ENCODE data around the gene TTC39A. TPM values are rescaled to one million over a fixed set of nuclear protein-coding genes. Genes with fewer than 3 reads are reported as not detected.

The TTC39A gene
- total RNA-seq, 1 donor from 2014 or later = 0.45 TPM

GRCh38 chr1:51298322-51298705 lies 32.0 kb downstream of the TTC39A start:
- peak; percentile 65 for DNase-seq (ENCODE audit: low spot score)

DNA sequence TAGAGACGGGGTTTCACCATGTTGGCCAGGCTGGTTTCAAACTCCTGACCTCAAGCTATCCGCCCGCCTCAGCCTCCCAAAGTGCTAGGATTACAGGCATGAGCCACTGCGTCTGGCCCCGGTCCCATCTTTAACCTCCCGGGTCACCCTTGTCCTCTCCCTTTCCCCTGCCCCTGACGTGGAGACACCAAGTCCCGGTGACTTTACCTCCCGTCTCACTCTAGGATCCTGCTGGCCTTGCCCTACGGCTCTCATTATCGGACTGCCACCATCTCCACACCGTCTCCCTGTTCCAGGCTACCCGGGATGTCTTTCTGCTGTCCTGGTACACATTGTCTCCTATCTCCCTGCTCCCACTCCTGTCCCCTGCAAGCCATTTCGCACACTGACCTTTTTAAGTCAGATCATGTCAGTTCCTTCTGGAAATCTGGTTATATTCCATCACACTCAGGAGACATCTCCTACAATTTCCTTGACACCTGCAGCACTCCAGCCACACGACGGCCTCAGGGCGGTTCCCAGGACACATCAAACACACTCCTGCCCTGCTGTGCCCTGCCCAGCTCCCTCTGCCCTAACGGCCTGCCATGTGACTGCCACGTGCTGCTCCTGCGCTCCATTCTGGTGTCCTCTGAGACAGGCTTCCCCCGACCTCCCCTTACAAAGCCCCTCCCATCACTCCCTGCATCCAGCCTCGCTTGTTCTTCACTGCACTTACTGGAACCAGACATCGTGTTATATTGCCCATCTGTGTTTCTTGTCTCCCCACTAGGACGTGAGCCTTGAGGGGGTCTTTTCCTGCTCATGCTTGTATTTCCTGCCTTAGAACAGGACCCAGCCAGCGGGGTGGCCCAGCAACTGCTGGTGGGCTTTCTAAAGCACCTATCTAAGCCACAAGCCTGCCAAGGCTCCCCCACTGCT lies 32.7 kb downstream of the TTC39A start:
- peak; percentile 77 for DNase-seq (ENCODE audit: low spot score)

DNA sequence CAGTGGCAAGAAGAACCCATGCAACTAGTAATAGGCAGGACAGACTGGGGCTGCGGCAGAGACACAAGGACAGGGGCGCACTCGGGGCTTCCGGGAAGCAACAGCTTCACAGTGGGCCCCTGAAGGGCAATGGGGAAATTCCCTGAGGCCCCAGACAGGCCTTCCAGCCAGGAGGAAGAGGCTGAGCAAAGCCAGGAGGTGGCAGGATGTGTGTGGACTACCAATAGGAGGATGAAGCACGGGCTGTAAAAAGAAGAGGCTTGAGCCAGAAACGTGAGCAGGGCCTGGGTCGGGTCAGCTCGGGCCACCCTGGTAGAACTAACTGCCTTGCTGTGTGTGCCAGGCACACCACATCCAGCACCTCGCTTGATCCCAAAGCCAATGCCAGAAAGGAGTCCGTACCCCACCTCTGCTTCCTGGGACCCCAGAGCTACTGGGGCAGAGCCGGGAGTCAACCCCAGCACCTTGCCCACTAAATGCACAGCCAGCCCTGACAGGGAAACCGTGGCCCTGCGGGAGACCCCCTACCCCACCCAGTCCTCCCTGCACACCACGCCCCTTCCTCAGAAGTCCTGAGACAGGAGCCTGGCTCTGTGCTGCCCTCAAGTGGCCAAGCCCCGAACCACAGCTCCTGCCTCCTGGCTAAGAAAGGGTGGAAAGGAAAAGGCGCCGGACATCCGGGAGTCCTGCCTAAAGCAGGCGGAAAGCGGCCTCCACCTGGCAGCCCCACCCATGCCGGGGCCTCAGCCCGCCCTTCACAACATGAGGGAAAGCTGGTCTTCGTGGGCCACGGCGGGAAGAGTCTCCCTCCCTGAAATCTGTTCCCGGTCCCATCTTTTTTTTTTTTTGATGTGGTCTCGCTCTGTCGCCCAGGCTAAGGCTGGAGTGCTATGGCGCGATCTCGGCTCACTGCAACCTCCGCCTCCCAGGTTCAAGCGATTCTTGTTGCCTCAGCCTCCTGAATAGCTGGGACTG lies 33.7 kb downstream of the TTC39A start:
- DNase-seq (ENCODE audit: low spot score) = peak; percentile 93

GRCh38 chr1:51295926-51296325 lies 34.4 kb downstream of the TTC39A start:
- DNase-seq (ENCODE audit: low spot score) = peak; percentile 65

GRCh38 chr1:51294566-51295184 lies 35.7 kb downstream of the TTC39A start:
- peak; percentile 45 for DNase-seq (ENCODE audit: low spot score)

DNA sequence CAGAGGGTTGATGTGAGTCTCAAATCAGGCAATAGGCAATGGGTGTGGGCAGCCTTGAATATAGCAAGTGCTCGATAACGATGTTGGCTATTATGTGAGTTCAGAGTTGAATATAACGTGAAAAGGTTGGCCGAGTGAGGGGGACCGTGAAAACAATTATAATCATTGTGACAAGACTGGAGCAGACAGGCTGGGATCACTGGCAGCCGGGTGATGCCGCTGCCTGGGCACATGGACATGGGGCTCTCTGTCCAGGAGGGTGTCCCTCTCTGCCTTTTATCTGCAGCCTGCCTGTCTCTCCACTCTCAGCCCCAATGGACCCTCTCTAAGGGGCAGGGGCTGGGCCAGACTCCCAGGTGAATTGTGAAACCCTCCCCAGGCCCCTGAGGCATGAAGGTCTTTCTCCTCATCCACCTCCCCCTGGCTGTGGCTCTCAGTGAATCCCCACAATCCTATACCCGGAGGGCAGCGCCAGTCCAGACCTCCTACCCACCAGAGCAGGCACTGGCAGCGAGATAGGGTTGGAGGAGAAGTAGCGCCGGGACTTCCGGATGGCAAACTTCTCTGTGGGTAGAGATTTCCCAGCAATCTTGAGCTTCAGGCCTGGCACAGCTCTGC lies 36.4 kb downstream of the TTC39A start:
- DNase-seq (ENCODE audit: low spot score) = peak; percentile 76

DNA sequence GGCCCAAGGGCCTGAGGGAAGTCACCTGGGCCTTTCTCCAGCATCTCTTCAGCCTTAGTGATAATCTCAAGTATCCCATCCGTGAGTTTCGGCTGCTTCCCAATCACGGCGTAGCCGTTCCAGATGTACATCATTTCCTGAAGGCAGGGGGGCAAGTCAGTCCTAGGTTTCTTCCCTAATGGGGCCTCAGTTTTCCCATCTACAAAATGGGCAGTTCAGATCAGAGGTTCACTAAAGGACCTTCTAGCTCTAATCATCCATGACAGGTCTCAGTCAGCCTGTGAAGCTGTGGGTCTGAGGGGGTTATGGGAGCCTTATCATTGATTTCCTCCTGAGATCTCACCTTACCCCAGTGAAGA lies 39.9 kb downstream of the TTC39A start:
- DNase-seq (ENCODE audit: low spot score) = no peak

GRCh38 chr1:51289676-51290488 lies 40.5 kb downstream of the TTC39A start:
- DNase-seq (ENCODE audit: low spot score) = peak; percentile 69

DNA sequence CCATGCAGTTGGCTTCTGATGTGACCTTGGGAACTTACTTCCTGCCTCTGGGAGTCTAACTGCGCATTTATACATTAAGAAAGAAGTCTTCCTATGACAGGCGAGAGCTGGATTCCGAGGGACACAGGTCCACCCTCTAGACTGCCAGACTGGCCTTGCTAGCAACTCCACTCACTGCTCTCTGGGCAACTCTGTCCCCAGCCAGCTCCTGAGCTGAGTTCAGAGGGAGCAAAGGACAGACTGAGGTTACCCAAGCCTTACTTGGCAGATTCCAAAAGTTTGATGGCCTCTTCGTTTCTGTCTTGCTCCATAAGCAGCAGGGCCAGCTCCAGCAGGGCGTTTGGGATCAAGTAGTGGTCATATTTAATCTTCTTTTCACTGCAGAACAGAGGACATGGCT lies 41.8 kb downstream of the TTC39A start:
- peak; percentile 55 for DNase-seq (ENCODE audit: low spot score)

- DNase-seq (ENCODE audit: low spot score) = peak; percentile 60
Observed at GRCh38 chr1:51287966-51288365, 42.4 kb downstream of the TTC39A start.

DNA sequence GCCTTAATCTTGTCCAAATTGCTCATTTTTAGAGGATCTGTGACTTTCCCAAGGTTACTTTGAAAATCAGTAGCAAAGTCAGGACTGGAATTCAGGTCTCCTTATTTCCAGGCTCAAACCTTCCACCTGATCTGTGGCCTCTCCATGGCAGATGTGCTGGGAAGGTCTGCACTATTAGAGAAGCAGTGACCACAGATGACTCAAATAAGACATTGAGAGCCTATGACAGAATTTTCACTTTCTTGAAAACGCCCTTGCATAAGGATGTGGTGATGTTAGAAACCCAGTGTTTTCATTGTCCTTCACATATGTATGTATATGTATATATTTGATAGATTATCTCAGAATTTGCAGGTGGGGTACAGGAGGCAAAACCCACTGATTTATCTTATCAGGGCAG lies 45.3 kb downstream of the TTC39A start:
- no peak for DNase-seq (ENCODE audit: low spot score)

DNA sequence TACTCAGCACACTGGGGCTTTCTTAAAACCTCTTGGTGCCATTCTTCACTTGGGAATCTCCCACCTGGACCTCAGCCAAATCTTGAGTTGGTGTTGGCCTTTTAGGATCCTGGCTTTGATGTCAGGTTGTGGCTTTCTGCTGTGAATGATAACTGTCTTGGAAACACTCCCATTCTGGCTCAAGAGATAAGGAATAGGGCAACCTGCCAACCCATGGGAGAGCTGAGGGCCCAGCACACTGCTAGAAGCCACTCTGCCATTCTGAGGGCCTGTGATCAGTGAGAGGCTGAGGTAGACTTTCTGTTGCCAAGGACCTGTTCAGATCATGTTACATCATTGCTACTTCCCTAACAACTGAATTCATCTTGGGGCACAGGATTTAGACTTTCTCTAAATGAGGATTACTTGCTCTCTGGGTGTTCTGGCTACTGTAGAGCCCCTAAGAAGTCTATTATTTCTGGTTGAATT lies 45.8 kb downstream of the TTC39A start:
- DNase-seq (ENCODE audit: low spot score) = peak; percentile 47

DNA sequence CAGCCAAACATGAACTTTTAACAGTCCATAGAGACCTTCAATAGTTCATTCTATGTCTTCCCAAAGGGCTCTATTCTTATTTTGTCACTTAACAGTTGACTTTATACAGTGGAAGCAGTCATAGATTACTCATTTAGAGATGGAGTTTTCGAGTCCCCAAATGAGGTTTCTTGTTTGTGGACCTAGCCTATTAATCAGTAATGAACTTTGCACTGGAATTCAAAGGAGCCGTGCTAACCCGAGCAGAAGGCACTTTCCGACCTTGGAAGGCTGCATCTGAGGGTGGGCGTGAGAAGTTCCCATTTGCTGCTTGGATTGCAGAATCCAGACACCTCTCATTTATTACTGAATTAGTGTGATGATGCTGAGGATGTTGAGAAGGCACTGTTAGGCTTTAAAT lies 46.4 kb downstream of the TTC39A start:
- DNase-seq (ENCODE audit: low spot score) = no peak

DNA sequence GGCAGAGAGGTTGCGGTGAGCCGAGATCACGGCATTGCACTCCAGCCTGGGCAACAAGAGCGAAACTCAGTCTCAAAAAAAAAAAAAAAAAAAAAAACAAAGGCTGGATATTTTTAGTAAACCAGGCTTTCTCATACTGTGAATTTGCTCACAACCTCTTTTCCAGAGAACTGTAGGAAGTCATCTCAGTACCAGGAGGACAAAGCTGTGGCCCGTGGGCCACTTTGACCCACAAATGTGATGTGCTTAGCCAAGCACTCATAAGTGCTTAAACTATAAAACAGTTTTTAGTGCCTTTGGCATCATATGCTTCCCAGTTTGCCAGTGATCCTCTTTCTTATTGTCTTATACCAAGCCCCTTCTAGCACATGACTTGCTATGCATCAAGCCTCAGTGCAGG lies 47.8 kb downstream of the TTC39A start:
- DNase-seq (ENCODE audit: low spot score) = no peak

GRCh38 chr1:51281807-51282206 lies 48.6 kb downstream of the TTC39A start:
- DNase-seq (ENCODE audit: low spot score) = no peak

- no peak for DNase-seq (ENCODE audit: low spot score)
Observed at GRCh38 chr1:51280321-51280978, 49.9 kb downstream of the TTC39A start.

- DNase-seq (ENCODE audit: low spot score) = no peak
Observed at GRCh38 chr1:51276286-51276685, 54.1 kb downstream of the TTC39A start.

- DNase-seq (ENCODE audit: low spot score) = no peak
Observed at GRCh38 chr1:51274676-51275075, 55.7 kb downstream of the TTC39A start.

DNA sequence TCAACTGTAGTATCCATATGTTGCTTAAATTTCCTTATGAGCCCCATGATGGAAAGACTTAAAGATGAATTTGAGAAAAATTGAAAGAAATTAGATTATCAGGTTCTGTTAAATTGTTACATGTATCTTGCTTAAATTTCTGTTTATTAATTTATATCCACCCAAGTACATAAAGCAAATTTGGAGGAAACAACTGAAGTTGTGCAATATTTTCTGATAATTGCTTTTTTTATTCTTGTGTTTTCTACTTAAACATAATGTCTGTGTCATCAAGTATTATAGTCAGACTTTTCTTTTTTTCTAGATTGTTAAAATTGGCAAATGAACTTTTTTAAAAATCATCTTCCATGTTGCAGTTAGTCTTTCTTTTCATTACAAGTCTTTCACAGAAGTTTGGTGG lies 57.4 kb downstream of the TTC39A start:
- no peak for DNase-seq (ENCODE audit: low spot score)

DNA sequence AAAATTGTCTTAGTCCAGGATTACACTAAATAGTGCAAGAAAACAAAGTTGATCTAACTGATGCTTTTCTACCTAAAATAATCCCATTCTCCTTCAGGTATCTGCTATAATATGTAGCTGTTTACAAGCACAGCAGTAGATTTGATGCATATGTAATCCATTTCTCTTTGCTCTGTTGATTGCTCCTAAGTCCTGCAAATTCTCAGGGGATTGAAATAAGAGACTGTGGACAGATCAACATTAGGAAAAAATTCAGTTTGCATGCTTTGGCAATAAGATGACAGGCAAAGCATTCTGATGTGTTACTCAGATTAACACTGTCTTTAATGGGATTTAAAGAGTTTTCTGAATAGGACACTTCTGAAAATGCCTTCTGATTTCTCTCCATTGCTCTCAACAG lies 59.6 kb downstream of the TTC39A start:
- DNase-seq (ENCODE audit: low spot score) = no peak

All from mesenteric fat pad (tissue), 1 donor.